Activated CD8-positive, alpha-beta memory T cell treated with anti-CD3 and anti-CD28 coated beads for 48 hours (primary cell): ENCODE data around the gene BTG3.

ENCODE experiments used
- DNase-seq, 3 experiments: peaks; one replicate each; pipeline ENCODE4 v3.0.0-alpha.2; 2020; ENCODE audit warnings: low read depth in 2 of 3, low spot score in 2 of 3

The BTG3 gene

DNA sequence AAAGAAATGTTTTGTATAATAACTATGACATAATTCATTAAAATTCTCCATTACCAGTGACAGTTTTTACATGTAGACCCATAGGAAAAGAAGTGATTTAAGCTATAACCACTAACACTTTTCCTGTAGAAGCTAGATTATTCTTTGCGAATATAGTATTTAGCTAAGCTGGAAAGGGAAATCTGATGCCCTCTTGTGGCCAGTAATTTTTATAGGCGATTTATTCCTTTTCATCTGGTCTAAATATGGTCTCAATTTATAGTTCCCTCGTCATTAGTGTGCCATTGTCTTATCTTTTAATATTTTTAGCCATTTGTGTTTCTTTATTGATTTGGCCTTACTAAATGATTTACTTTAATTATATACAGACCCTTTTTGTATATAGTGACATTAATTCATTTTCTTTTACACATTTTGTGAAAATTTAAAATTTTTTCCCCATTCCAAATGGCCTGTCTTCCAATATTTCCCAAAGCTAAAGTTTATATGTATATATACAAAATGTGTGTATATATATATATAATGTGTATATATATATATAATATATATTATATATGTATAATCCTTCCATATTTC lies 26.7 kb downstream of the BTG3 start:
- DNase-seq = no peak

DNA sequence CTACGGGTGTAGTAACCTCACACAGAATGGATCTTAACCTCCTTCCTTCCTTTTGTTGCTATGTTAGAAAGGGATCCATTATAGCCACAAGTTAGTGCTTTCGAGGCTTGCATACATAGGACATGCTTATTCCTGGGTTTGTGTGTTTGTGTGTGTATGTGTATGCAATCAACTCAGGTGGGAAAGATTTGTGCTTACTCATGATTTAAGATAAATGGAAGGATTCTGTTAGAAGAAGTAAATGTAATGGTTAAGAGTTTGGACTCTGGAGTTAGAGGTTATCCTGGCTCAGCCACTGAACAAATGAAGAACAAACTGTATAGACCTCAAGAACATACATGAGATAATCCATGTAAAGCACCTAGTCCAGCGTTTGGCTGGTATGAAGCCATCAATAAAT lies 28.8 kb downstream of the BTG3 start:
- no peak for DNase-seq

DNA sequence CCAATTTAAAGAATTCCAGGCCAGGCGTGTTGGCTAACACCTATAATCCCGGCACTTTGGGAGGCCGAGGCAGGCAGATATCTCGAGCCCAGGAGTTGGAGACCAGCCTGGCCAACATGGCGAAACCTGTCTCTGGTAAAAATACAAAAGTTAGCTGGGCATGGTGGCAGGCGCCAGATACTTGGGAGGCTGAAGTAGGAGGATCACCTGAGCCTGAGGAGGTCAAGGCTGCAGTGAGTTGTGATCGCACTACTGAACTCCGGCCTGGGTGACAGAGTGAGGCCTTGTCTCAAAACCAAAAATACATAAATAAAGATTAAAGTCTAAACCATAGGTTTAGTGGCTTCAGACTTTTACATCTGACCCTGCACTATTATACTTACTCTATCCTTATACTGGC lies 32.4 kb downstream of the BTG3 start:
- DNase-seq = no peak

DNA sequence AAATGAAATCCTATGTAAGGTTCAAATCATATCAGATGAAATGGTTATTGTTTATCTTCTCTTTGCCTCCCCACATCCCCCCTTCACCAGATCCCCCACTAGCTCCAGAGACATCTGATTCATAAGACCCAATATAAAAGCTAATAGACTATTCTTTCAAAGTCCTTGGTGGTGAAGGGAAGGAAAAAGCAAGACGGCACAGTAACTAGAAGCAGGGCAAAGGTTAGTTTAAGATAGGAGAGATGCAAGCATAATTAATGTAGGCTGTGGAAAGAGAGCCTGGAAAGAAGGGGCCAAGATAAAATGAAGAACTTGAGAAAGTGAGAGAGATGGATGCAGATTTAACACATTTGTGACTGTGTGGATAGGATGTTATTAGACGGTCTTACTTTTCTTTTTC lies 33.8 kb downstream of the BTG3 start:
- no peak for DNase-seq

DNA sequence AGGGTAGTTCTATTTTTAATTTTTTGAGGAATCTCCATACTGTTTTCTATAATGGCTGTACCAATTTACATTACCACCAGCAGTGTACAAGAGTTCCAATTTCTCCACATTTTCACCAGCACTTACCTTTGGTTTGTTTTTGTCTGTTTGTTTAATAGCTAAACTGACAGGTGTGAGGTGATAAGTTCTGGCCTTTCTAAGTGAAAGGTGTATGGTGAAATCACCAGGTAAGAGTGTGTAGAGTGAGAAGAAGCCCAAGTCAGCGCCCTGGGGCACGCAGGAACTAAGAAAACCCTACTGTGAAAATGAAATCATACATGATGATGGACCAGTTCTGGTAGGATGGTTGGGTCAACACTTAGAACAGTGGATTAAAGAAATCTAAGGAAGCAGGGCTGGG lies 34.5 kb downstream of the BTG3 start:
- DNase-seq = no peak

DNA sequence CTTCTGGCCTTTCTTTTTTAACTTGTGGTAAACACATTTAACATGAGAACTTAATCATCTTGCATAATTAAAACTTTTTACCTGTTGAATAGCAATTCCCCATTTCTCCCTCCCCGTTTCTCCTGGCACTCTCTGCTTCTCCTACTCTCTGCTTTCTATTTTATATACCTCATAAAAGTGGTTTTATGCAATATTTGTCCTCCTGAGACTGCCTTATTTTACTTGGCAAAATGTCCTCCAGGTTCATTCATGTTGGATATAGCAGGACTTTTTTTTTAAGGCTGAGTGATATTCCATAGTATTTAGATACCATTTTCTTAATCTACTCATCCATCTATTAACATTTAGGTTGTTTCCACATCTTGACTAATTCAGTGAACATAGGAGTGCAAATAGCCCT lies 35.0 kb downstream of the BTG3 start:
- no peak for DNase-seq

DNA sequence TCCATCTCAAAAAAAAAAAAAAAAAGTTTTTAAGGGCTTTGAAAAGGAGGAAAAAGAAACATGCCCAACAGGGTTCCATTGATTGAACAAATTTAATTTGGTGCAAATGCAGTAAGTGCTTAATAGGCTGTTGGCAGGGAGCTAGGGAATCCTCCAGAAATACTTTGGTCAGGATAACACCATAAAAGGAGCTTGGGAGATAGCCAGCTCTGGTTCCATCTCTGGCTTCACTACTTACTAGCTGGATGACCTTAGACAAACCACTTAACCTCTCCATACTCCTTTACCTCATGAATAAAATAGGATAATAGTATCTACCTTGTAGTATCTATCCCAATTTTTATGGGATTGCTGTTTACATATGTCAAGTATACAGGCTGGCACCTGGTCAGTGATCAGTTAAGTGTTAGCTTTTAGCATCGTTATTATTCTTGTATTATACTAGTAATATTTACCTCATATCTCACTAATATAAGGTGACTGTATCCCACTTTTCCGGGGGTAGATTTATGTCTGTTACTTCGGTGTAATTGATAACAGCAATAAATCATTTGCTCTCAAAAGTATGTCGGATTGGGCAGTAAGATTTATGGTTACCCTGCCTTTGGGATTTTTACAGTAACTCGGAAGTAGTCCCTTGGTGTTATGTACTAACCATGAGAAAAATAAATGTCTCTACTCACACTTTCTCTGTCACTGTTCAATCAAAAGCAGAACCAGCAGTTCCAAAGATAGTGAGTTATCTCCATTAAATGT lies 36.4 kb downstream of the BTG3 start:
- DNase-seq = no peak

DNA sequence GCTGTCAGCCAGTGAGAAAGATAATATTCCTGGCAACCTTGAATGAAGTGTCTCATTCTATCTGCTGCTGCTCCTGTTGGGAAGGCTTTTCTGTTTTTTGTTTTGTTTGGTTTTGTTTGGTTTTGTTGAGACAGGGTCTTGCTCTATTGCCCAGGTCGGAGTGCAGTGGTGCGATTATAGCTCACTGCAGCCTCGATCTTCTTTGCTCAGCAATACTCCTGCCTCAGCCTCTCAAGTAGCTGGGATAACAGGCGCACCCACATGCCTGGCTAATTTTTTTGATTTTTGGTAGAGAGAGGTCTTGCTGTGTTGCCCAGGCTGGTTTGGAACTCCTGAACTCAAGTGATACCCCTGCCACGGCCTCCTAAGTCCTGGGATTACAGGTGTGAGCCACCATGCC lies 37.6 kb downstream of the BTG3 start:
- DNase-seq = no peak

DNA sequence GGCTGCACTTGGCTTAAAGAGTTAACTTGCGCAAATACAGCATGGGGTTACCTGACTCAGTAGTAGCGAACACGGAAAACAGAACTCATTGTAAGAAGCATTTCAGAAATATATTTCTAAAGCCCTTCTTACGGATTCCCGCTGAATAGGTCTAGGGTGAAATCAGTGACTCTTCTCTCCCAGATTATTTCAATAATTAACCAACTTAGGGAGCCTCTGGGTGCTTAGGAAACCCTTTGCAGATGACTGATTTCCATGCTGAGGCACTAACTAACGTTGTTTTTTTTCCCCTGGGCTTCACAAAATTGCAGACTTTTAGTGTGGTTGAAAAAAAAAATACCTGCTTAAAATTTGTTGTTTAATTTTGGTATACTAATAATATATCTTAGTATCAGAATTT lies 40.3 kb downstream of the BTG3 start:
- DNase-seq = no peak

DNA sequence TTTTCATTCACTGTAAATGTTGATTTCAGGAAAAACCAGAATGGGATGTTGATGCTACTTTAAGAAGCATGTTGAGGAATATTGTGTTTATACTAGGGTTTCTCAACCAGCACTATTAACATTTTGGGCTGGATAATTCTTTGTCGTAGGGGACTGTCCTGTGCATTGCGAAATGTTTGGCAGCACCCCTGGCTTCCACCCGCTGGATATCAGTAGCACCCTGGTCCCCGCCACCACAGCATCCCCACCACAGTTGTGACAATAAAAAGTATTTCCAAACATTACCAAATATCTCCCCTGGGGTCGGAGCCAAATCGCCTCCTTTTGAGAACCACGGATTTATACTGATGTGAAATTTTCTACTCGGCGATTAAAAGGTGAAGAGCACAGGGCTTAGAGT lies 41.9 kb downstream of the BTG3 start:
- no peak for DNase-seq

DNA sequence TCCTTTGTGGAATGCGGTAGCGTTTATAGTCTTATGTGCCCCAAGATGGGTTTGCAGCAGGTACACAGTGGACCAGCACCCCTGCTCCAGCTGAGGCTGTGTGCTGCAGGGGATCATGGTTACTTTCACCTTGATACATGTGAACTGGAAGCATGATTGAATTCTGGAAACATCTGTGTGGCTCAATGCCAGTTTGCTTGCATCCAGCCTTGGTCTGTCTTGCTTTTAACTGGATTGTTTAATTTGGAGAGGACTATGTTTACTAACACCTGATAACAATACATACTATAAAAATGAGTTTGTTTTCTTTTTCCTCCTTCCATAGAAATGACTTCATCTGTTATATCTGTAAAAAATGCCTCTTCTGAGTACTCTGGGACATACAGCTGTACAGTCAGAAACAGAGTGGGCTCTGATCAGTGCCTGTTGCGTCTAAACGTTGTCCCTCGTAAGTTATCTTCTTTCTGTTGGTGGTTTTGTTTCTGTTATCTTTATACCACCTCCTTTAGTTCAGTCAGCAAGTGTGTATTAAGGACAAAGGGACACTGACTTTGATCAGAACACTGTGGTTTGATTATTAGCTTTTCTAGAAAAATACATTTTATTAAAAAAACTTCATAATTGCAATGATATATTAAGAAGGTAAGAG lies 52.2 kb downstream of the BTG3 start:
- DNase-seq = no peak

DNA sequence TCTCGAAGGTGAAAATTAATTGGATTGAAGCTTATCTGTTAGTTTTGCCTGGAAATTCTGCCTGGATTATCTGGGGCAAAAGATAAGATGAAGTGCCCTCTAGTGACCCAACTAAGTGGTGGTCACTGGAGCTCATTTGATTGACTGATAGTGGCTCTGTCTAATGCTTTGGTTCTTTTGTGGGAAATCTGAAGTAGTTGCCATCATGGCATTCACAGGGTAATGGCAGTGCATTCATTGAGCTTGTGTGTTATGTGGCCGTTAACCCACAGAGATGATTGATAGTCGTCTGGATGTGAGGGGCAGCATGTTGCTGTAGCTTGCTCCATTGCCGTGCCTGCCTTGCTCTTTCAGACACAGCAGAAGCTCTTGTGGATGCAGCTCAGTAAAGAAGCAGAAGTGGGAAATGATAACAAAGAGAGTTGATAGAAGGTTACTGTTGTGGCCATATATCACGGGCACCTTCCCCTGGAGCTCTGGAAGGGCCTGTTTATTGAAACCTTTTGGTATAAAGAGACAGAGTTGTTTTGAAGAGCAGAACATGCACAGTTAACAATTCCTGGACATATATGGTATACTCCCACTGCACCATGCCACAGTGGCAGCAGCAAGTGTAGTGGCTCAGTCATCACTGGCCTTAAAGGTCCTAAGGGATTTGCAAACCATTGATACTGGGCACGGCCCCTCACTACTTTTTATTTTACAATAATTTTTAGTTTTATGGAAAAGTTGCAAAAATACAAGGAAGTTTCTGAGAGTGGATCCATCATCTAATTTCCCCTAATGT lies 57.8 kb downstream of the BTG3 start:
- DNase-seq = no peak

DNA sequence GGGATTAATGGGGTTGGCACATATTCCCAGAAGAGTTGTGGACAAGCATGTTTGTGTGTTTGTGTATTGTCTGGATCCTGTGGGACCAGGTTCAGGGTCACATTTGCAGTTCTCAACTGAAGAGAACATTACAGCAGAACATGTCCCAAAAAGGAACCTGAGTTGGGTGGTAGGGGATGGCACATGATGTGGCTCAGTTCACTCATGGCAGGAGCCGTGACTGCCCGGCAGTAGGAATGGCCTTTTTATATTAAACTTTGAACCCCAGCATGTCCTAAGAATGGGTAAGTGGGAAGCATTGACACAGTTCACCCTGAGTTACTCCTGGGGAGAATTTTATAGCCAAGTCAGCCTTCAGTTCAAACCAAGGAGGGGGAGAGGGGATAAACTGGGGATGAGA lies 58.6 kb downstream of the BTG3 start:
- no peak for DNase-seq

DNA sequence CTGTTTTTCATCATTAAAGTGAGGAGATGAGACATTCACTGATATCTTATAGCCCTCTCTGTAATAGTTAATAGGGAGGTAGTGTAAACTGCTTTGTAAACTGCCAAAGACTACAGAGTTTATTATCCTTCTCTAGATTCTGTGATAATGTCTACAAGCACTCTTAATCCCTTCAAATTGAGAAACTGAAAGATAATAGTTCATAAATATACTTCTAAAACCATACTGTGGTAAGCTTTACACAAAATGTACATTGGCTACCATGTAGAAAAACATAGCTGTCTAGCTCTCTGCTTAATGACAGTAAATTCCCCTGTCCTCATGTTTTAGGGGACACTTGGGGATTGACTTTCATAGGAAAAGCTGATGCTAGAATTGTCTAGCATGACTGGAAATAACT lies 60.3 kb downstream of the BTG3 start:
- no peak for DNase-seq

DNA sequence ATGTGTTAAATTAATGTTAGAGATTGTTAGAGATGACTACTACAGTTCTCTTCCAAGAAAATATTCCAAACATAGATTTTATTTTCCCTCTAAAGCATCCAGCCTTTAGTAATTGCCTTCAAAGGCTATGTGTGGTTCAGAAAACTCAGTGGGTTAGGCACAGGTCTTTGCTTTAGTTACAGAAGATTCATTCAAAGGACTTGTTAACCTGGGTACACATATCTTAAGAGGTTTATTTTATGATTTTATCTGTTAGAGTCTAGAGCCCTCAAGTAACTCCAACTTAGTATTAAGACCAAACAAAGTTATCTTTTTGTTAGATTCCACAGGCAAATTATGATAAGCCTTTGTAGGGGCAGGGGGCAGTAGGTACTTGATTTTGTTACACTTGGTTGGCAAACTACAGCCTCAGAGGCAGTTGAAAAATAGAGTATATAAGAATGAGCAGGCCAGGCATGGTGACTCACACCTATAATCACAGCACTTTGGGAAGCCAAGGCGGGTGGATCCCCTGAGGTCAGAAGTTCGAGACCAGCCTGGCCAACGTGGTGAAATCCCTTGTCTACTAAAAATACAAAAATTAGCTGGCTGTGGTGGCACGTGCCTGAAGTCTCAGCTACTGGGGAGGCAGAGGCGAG lies 61.9 kb downstream of the BTG3 start:
- no peak for DNase-seq

DNA sequence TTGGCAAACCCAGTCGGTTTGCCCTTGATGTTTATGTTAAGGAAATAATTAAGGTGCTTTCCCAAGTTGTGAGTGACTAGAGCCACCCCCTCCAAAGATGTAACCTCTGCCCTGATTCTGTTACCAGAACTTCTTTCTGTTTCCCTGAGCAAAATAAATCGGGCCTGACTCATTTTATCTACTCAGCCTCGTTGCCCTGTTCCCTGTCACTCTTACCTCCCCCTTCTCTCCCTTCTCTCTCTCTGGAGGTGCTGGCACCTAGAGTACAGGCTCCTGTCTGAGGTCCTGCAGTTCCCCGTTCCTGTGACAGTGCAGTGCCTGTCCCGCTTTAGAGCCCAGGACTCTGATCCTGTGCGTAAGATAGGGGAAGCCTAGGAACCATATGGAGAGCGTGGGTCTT lies 64.4 kb downstream of the BTG3 start:
- no peak for DNase-seq

DNA sequence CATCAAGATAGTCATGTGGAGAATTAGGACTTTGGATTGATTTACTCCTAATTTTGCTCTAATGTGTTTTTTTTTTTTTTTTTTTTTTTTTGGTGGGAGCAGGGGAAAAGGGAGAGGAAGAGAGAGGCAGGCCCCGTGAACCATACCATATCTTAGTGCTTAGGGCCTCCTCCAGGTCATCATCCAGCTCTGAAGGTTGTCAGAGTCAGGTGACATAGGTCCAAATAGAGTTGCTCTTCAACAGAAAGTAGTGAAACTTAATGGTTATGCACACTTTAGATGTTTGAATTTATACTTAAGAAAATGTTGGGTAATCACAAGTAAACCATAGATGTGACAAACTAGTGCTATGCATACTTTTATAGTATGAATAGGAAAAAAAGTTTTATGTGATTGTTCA lies 67.7 kb downstream of the BTG3 start:
- no peak for DNase-seq
